HG02885 (cell line): ENCODE data around the gene RTN4IP1.
"Not testable (repeated sequence)": the region's sequence is repeated elsewhere in the genome, so short reads cannot be mapped to it uniquely, and the experiment has no call there.

ENCODE experiments used
- ATAC-seq: cut with Tn5 transposase; IDR thresholded peaks from one replicate; pipeline ENCODE4 v1.9.1; 2021; ENCODE audit warnings: mild to moderate bottlenecking; ENCODE audit not compliant: unreplicated experiment, poor library complexity

RTN4IP1 gene

GRCh38 chr6:106549521-106549920, 79.8 kb downstream of the RTN4IP1 start:
- ATAC-seq = no peak

DNA sequence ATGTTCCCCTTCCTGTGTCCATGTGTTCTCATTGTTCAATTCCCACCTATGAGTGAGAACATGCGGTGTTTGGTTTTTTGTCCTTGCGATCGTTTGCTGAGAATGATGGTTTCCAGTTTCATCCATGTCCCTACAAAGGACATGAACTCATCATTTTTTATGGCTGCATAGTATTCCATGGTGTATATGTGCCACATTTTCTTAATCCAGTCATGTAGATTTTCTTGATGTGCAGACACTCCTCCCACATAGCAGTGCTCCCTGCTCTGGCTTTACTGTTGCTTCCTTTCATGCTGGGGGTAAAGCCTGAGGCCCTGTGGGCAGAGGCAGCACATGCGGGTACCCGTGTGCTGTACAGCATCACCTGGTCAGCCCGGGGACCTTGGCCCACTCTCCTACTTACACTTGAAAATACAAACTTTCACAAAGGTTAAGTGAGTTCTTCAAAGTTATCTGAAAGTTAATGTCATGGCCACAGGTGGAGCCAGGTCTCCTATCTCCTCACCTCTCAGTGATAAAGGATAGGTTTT, 80.3 kb downstream of the RTN4IP1 start:
- not testable (repeated sequence) for ATAC-seq

- ATAC-seq = no peak
Measured at GRCh38 chr6:106547601-106548453, 81.5 kb downstream of the RTN4IP1 start.

GRCh38 chr6:106546691-106547414, 82.4 kb downstream of the RTN4IP1 start:
- ATAC-seq = no peak

- ATAC-seq = no peak
Measured at GRCh38 chr6:106546261-106546690, 83.0 kb downstream of the RTN4IP1 start.

DNA sequence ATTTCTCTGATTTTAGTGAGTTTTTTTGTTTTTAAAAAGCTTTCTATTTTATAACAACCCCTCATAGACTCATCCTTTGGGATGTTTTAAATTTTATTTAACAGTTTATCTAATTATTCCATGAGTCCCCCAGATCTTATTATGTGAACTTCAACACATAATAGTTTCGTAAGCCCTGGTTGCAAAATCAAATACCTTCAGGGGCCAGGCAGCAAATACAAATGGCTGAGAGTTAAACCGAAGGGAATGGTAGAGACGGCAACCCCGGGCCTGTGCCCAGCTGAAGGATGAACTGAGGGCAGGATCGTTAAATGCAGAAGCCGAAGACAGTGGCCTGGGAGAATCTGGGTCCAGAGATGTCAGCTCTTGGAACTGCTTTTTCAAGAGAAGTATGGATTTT, 88.4 kb downstream of the RTN4IP1 start:
- no peak for ATAC-seq

GRCh38 chr6:106540432-106540831, 88.9 kb downstream of the RTN4IP1 start:
- ATAC-seq = no peak

DNA sequence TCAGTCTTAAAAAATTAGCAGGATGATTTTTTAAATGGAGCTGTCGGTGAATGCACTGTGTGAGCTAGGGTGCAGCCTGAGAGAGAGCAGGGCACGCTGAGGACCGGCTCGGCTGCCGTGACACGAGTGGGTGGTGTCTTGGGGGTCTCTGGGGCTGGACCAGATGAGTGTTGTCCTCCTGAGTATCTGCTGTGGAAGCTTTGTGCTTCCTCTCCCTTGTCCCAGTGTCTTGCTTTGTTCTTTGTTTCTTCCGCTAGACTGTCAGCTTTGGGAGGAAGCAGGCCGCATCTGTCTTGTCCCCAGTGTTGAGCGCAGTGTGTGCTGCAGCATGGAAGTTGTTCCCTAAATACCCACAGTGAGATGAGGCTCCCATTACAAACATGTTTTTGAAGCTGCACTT, 89.4 kb downstream of the RTN4IP1 start:
- ATAC-seq = no peak

GRCh38 chr6:106538145-106538544, 91.2 kb downstream of the RTN4IP1 start:
- no peak for ATAC-seq

DNA sequence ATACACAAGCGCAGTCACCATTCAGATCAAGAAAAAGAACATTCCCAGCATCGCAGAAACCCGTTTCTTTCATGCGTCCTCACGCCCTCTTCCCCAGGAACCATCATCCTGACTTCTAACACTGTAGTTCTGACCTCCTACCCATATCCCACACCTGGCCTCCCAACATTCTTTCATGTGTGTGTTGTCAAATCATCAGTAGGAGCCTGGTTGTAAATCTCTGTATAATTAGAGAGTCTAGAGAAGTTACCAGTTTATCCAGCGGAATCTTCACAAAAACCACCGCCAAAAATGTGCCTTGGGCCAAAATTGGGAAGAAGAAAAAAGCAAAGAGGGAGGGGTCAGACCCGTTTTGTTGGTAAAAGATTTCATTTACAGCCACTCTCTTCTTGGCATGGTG, 91.6 kb downstream of the RTN4IP1 start:
- no peak for ATAC-seq

GRCh38 chr6:106536851-106537250, 92.4 kb downstream of the RTN4IP1 start:
- no peak for ATAC-seq

- no peak for ATAC-seq
Measured at GRCh38 chr6:106536357-106536756, 92.9 kb downstream of the RTN4IP1 start.

DNA sequence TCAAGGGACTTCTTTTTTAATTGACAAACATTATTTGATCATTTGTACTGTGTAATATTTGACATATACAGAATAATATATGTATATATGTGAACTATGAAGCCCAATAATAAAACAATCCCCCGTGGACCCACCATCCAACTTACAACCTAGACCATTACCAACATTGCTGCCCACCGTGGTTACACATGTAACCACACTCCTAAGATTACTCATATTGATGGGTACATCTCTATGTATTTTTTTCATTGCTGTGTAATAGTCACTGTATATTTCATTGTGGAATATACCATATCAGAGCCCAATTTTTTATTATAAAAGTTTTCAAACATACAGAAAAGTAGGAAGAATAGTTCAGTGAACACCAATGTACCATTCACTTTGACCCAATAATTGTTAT, 94.3 kb downstream of the RTN4IP1 start:
- no peak for ATAC-seq

DNA sequence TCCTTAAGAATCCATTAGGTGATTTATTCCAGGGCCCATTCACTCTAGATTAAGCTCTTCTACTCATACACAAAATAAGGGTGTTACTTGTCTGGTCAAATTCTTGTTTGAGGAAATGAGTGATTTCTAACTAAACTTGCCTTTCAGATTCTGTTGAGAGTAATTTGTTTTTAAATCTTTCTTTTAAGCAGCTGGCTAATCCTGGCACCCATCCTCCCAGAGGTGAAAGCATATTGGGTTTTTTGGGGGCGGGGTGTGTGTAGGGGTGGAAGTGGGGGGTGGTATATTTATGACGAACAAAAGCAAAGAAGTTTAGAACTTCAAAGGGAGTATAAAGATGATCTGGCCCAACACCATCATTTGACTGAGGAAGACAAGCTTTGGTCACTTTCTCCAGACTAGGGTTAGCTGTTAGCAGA, 94.7 kb downstream of the RTN4IP1 start:
- peak; percentile 47 for ATAC-seq

- no peak for ATAC-seq
Measured at GRCh38 chr6:106534004-106534403, 95.3 kb downstream of the RTN4IP1 start.

DNA sequence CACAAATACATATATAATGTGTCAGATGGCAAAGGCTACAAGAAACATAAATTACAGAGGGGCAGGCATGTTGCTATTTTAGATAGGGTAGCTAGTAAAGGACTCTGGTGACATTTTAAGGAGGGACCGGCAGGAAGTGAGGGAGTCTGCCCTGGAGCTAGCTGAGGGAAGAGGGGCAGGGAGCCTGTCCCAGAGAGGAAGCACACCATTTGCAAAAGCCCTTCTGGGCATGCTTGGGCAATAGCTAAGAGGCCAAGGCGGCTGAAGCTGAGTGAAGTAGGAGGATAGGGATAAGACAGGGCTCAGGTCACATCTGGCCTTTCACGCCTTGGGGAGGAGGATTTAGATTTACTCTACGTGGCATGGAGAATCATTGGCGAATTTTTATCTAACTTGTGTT, 96.2 kb downstream of the RTN4IP1 start:
- ATAC-seq = no peak

GRCh38 chr6:106530502-106530901, 98.8 kb downstream of the RTN4IP1 start:
- no peak for ATAC-seq

DNA sequence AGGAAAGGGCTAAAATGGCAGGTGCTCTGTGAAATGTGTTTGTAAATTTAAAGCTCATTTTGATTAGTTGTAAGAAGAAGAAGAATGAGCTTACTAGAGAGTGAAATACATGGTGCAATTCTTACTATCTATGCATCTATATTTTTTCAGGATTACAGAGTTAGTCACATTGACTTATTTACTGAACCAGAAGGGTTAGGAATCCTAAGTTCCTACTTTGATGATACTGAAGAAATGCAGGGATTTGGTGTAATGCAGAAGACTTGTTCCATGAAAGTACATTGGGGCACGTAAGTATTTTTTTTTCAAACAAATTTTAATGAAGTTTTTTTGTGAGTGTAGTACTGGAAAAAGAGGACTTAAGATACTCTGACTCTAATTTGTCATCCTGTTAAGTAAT, 99.3 kb downstream of the RTN4IP1 start:
- ATAC-seq = no peak

GRCh38 chr6:106529438-106529837, 99.9 kb downstream of the RTN4IP1 start:
- ATAC-seq = no peak

DNA sequence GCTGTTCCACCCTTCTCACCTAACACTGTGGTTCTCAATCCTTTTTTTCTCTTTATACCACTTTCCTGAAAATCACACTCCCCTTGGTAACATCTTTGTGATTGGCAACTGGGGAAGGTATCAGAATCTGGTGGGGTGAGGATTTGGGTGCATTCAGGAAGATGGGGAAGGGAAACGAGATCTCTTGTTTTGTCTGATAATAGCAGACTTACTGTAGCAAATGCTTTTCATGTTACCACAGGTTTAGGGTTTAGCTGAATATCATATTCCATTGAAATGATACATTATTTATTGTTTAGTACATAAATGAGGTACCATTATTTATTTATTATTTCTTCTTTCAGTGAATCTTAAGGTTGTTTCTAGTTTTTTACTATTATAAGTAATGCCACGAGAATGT, 100.8 kb downstream of the RTN4IP1 start:
- ATAC-seq = no peak

- no peak for ATAC-seq
Measured at GRCh38 chr6:106527979-106528378, 101.3 kb downstream of the RTN4IP1 start.
